GM21526 (cell line): ENCODE data around the gene PRKCE.

Experiments
- ATAC-seq: cut with Tn5 transposase; IDR thresholded peaks from one replicate; pipeline ENCODE4 v1.9.1; 2021; ENCODE audit warnings: moderate library complexity; ENCODE audit not compliant: unreplicated experiment, low FRiP score

PRKCE gene

GRCh38 chr2:45748239-45748638 is 96.8 kb downstream of the PRKCE start:
- no peak for ATAC-seq

- ATAC-seq = no peak
Observed at GRCh38 chr2:45750001-45750400, 98.5 kb downstream of the PRKCE start.

GRCh38 chr2:45750484-45750883 is 99.0 kb downstream of the PRKCE start:
- no peak for ATAC-seq

GRCh38 chr2:45753381-45753780 is 101.9 kb downstream of the PRKCE start:
- no peak for ATAC-seq

- ATAC-seq = no peak
Observed at GRCh38 chr2:45754131-45755010, 102.9 kb downstream of the PRKCE start.

- no peak for ATAC-seq
Observed at GRCh38 chr2:45755585-45756335, 104.3 kb downstream of the PRKCE start.

GRCh38 chr2:45758018-45758417 is 106.5 kb downstream of the PRKCE start:
- ATAC-seq = no peak

- no peak for ATAC-seq
Observed at GRCh38 chr2:45759310-45759851, 107.9 kb downstream of the PRKCE start.

- no peak for ATAC-seq
Observed at GRCh38 chr2:45761635-45762034, 110.2 kb downstream of the PRKCE start.

- ATAC-seq = no peak
Observed at GRCh38 chr2:45763255-45763654, 111.8 kb downstream of the PRKCE start.

GRCh38 chr2:45763797-45764196 is 112.3 kb downstream of the PRKCE start:
- no peak for ATAC-seq

GRCh38 chr2:45765007-45765727 is 113.7 kb downstream of the PRKCE start:
- ATAC-seq = no peak

GRCh38 chr2:45765728-45766254 is 114.3 kb downstream of the PRKCE start:
- no peak for ATAC-seq

GRCh38 chr2:45768208-45768607 is 116.7 kb downstream of the PRKCE start:
- no peak for ATAC-seq

- ATAC-seq = no peak
Observed at GRCh38 chr2:45769056-45769455, 117.6 kb downstream of the PRKCE start.

- no peak for ATAC-seq
Observed at GRCh38 chr2:45769854-45770576, 118.5 kb downstream of the PRKCE start.

GRCh38 chr2:45770811-45771210 is 119.3 kb downstream of the PRKCE start:
- ATAC-seq = no peak

- ATAC-seq = no peak
Observed at GRCh38 chr2:45771261-45771660, 119.8 kb downstream of the PRKCE start.

- ATAC-seq = no peak
Observed at GRCh38 chr2:45772038-45772437, 120.6 kb downstream of the PRKCE start.

- ATAC-seq = no peak
Observed at GRCh38 chr2:45773909-45774308, 122.4 kb downstream of the PRKCE start.
